Astrocyte (in vitro differentiated cells and primary cell): Measurements from ENCODE around the gene ARHGAP40. TPM values are rescaled to one million over a fixed set of nuclear protein-coding genes. Genes with fewer than 3 reads are reported as not detected.
"Not testable (repeated sequence)": the region's sequence is repeated elsewhere in the genome, so short reads cannot be mapped to it uniquely, and the experiment has no call there.

Source experiments
- DNase-seq: peaks from one replicate; pipeline ENCODE4 v3.0.0-alpha.2; 2010; ENCODE audit warnings: low read depth
- FAIRE-seq: peaks from 2 replicates; lab custom pipeline; 2011; peaks lifted over from hg19 to GRCh38; lab: Jason Lieb, UNC
- H2AFZ ChIP-seq: 2 replicates; pipeline ENCODE4 v1.6.0; 2012; ENCODE audit warnings: low read depth, low read length, inconsistent platforms
- H3K27ac ChIP-seq: 2 replicates; pipeline ENCODE4 v1.5.1; 2011; ENCODE audit warnings: low read depth, low read length, inconsistent platforms
- H3K27me3 ChIP-seq: 2 replicates; pipeline ENCODE4 v1.6.0; 2011; ENCODE audit warnings: low read length, inconsistent platforms; ENCODE audit not compliant: insufficient read depth
- H3K36me3 ChIP-seq: 2 replicates; pipeline ENCODE4 v1.5.1; 2011; ENCODE audit warnings: low read length, inconsistent platforms; ENCODE audit not compliant: insufficient read depth
- H3K4me1 ChIP-seq: 2 replicates; pipeline ENCODE4 v1.5.1; 2011; ENCODE audit warnings: low read length, inconsistent platforms; ENCODE audit not compliant: insufficient read depth
- H3K4me2 ChIP-seq: 2 replicates; pipeline ENCODE4 v1.6.0; 2012; ENCODE audit warnings: low read length, inconsistent platforms
- H3K4me3 ChIP-seq: 2 replicates; pipeline ENCODE4 v1.5.1; 2011; ENCODE audit warnings: low read depth, mild to moderate bottlenecking, low read length, inconsistent platforms; ENCODE audit not compliant: insufficient read depth
- H3K79me2 ChIP-seq: 2 replicates; pipeline ENCODE4 v1.6.0; 2012; ENCODE audit warnings: mild to moderate bottlenecking, low read length, inconsistent platforms; ENCODE audit not compliant: insufficient read depth
- H3K9ac ChIP-seq: 2 replicates; pipeline ENCODE4 v1.6.0; 2012; ENCODE audit warnings: mild to moderate bottlenecking, low read length, inconsistent platforms
- H3K9me3 ChIP-seq: 2 replicates; pipeline ENCODE4 v1.5.1; 2012; ENCODE audit warnings: low read depth, mild to moderate bottlenecking, low read length, inconsistent platforms; ENCODE audit not compliant: insufficient read depth
- H4K20me1 ChIP-seq: 2 replicates; pipeline ENCODE4 v1.6.0; 2012; ENCODE audit warnings: low read length, inconsistent platforms; ENCODE audit not compliant: insufficient read depth
- H3K27ac Mint-ChIP-seq: one replicate; pipeline ENCODE4 v1.8.0; 2021; ENCODE audit warnings: mild to moderate bottlenecking, mixed read lengths; ENCODE audit not compliant: unreplicated experiment
- H3K27me3 Mint-ChIP-seq: one replicate; pipeline ENCODE4 v1.8.0; 2021; ENCODE audit warnings: low read depth, mixed read lengths; ENCODE audit not compliant: unreplicated experiment
- H3K36me3 Mint-ChIP-seq: one replicate; pipeline ENCODE4 v1.8.0; 2021; ENCODE audit warnings: low read depth, mixed read lengths; ENCODE audit not compliant: unreplicated experiment
- H3K4me1 Mint-ChIP-seq: one replicate; pipeline ENCODE4 v1.8.0; 2021; ENCODE audit warnings: low read depth, mixed read lengths; ENCODE audit not compliant: unreplicated experiment
- H3K4me3 Mint-ChIP-seq: one replicate; pipeline ENCODE4 v1.8.0; 2021; ENCODE audit warnings: mild to moderate bottlenecking, moderate library complexity, mixed read lengths; ENCODE audit not compliant: unreplicated experiment
- H3K9me3 Mint-ChIP-seq: one replicate; pipeline ENCODE4 v1.8.0; 2021; ENCODE audit warnings: mild to moderate bottlenecking, mixed read lengths; ENCODE audit not compliant: unreplicated experiment
- EZH2 ChIP-seq: IDR thresholded peaks from 2 replicates; pipeline ENCODE4 v1.6.1; 2012; ENCODE audit warnings: mild to moderate bottlenecking, low read length, inconsistent platforms; ENCODE audit not compliant: insufficient read depth
- total RNA-seq: library from RNA; stranded (reverse); gene quantifications from 2 replicates; pipeline ENCODE4 v1.2.1, GENCODE V29; 2021
- TF ChIP-seq, protein P1 (sequence below): IDR thresholded peaks from 2 replicates; pipeline ENCODE4 v1.5.1; 2011; ENCODE audit warnings: low read depth, mild to moderate bottlenecking, inconsistent platforms, low read length, moderate library complexity; ENCODE audit not compliant: insufficient read depth

Gene ARHGAP40
- total RNA-seq, 1 donor from 2014 or later, result 0.27 TPM

DNA sequence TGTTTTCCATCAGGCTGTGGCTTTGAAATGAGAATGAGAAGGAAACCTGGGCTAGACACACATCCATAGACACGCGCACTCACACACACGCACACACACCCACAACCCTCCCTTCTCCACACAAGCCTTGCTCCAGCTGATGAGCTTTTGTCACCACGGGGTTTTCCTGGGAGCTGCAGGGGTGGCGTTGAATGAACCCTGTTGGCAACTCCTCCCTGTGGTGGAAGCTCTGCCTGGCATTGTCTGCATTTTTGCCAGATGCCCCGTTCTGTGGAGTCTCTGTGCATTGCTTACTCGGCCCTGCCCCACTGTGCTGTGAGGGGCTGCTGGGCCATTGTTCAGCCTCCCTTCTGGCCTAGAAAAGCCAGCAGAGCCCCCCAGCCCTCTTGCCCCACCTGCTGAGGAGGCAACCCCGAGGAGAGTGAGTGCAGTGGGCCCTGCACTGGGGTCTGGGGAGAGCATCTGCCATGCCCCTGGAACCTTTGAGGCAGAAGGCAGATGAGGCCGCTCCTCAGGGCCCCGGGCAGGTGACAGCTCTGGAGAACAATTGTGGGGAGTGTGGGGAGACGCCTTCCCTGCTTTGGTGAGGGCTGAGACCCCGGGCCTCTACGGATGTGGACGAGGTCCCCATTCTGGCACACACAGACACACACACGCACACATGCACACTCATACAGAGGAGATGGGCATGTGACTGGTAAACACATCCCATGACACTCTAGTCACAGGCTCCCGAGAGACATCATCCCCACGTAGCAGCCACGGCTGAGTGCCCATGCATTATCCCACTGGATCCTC is 10.7 kb upstream of the ARHGAP40 start:
- peak overlapping the region; percentile 47 for H2AFZ ChIP-seq
- no peak overlapping the region for H3K4me3 ChIP-seq
- no peaks in the 10 kb centered on the region for H3K9me3 Mint-ChIP-seq
- H3K9ac ChIP-seq, result no peak overlapping the region
- no peak overlapping the region for H3K4me2 ChIP-seq
- H3K4me1 ChIP-seq, result no peaks in the 10 kb centered on the region
- no peaks in the 10 kb centered on the region for H4K20me1 ChIP-seq
- peaks cover 3% of the 10 kb centered on the region for H3K27me3 ChIP-seq
- TF ChIP-seq, protein P1, sequence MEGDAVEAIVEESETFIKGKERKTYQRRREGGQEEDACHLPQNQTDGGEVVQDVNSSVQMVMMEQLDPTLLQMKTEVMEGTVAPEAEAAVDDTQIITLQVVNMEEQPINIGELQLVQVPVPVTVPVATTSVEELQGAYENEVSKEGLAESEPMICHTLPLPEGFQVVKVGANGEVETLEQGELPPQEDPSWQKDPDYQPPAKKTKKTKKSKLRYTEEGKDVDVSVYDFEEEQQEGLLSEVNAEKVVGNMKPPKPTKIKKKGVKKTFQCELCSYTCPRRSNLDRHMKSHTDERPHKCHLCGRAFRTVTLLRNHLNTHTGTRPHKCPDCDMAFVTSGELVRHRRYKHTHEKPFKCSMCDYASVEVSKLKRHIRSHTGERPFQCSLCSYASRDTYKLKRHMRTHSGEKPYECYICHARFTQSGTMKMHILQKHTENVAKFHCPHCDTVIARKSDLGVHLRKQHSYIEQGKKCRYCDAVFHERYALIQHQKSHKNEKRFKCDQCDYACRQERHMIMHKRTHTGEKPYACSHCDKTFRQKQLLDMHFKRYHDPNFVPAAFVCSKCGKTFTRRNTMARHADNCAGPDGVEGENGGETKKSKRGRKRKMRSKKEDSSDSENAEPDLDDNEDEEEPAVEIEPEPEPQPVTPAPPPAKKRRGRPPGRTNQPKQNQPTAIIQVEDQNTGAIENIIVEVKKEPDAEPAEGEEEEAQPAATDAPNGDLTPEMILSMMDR, result no peak
- TF ChIP-seq EZH2, result no peak
- H3K27me3 Mint-ChIP-seq, result no peaks in the 10 kb centered on the region
- H3K27ac ChIP-seq, result no peak overlapping the region
- FAIRE-seq (no peak), DNase-seq (no peak)
- no peaks in the 10 kb centered on the region for H3K4me1 Mint-ChIP-seq
- H3K79me2 ChIP-seq, result no peaks in the 10 kb centered on the region
- no peak overlapping the region for H3K4me3 Mint-ChIP-seq
- H3K9me3 ChIP-seq, result no peaks in the 10 kb centered on the region
- H3K36me3 Mint-ChIP-seq, result no peaks in the 10 kb centered on the region
- no peak overlapping the region for H3K27ac Mint-ChIP-seq
- no peaks in the 10 kb centered on the region for H3K36me3 ChIP-seq

DNA sequence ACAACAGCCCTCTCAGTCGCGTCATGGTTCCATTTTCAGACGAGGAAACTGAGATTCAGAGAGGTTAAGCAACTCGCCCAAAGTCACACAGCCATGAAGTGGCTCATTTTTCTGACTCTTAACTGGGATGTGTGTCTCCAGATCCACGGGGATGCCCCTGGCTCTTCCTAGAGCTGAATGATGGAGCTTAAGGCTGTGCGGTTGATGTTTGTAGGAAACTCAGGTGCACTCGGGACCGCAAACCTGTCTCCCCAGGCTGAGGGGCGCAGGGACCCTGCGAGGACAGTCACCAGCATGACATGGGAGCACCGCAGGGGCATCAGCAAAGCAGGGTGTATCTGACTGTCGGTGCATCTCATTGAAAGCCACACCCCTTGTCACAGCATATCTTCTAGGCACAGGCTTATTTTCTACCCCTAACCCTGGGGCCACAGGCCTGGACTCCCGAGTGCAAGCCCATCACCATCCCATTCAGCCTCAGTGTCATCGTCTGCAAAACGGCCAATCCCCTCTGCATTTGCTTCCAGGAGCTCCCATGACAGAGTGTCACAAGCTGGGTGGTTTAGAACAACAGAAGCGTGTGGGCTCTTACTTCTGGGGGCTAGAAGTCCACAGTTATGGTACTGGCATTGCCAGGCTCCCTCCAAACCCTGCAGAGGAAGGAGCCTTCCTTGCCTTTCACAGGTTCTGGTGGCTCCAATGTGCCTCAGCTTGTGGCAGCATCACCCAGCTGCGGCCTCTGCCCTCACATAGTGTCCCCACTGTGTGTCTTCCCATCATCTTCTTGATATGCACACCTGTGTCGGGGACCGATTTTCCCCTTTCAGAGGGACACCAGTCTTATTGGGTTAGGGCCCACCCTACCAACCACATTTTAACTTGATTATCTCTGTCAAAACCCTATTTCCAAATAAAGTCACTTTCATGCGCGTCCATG is 9.9 kb upstream of the ARHGAP40 start:
- H3K4me3 Mint-ChIP-seq, result no peak overlapping the region
- no peak overlapping the region for H3K27ac Mint-ChIP-seq
- DNase-seq, result no peak

DNA sequence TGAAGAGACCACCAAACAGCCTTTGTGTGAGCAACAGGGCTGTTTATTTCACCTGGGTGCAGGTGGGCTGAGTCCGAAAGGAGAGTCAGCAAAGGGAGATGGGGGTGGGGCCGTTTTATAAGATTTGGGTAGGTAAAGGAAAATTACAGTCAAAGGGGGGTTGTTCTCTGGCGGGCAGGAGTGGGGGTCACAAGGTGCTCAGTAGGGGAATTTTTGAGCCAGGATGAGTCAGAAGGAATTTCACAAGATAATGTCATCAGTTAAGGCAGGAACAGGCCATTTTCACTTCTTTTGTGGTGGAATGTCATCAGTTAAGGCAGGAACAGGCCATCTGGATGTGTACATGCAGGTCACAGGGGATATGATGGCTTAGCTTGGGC is 9.2 kb upstream of the ARHGAP40 start:
- H3K9ac ChIP-seq, H3K36me3 ChIP-seq, H3K27ac ChIP-seq, H3K27me3 Mint-ChIP-seq, H3K4me3 Mint-ChIP-seq, H4K20me1 ChIP-seq, FAIRE-seq, H3K9me3 ChIP-seq, H3K27ac Mint-ChIP-seq, DNase-seq, H3K4me1 Mint-ChIP-seq, H3K9me3 Mint-ChIP-seq, H3K36me3 Mint-ChIP-seq, H3K27me3 ChIP-seq, H3K4me1 ChIP-seq, H3K79me2 ChIP-seq, H2AFZ ChIP-seq, H3K4me3 ChIP-seq, H3K4me2 ChIP-seq: not testable (repeated sequence)

More for the DNA sequence above, 9.9 kb upstream of the ARHGAP40 start:
- peaks cover 3% of the 10 kb centered on the region for H3K27me3 ChIP-seq
- H3K27ac ChIP-seq, result no peak overlapping the region
- Mint-ChIP-seq H3K4me1 (no peaks in the 10 kb centered on the region), H3K27me3 (no peaks in the 10 kb centered on the region), H3K9me3 (no peaks in the 10 kb centered on the region), H3K36me3 (no peaks in the 10 kb centered on the region)
- no peaks in the 10 kb centered on the region for H3K36me3 ChIP-seq
- H3K4me2 ChIP-seq, result no peak overlapping the region
- H3K4me3 ChIP-seq, result no peak overlapping the region
- no peaks in the 10 kb centered on the region for H4K20me1 ChIP-seq
- H3K79me2 ChIP-seq, result no peaks in the 10 kb centered on the region
- no peaks in the 10 kb centered on the region for H3K4me1 ChIP-seq
- FAIRE-seq, result no peak
- H3K9me3 ChIP-seq, result no peaks in the 10 kb centered on the region
- H3K9ac ChIP-seq, result no peak overlapping the region
- H2AFZ ChIP-seq, result no peak overlapping the region
- TF ChIP-seq, protein P1, result no peak
- TF ChIP-seq EZH2, result no peak

DNA sequence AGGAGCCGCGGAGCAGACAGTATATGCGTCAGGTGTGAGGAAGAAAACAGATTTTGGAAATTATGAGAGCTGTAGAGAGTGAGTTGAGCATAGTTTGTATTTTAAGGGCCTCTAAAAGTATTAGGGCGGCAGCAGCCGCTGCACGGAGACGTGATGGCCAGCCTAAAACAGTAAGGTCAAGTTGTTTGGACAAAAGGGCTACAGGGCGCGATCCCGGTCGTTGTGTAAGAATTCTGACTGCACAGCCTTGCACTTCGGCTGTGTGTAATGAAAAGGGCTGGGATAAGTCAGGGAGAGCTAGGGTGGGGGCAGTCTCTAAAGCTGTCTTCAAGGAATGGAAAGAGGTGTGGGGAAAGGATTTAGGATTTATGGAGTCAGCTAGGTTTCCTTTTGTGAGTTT is 7.3 kb upstream of the ARHGAP40 start:
- DNase-seq, H3K27me3 ChIP-seq, H4K20me1 ChIP-seq, H2AFZ ChIP-seq, H3K36me3 ChIP-seq, H3K79me2 ChIP-seq, H3K27ac Mint-ChIP-seq, H3K9me3 ChIP-seq, H3K4me2 ChIP-seq, H3K4me3 ChIP-seq, H3K27me3 Mint-ChIP-seq, FAIRE-seq, H3K9ac ChIP-seq, H3K27ac ChIP-seq, H3K9me3 Mint-ChIP-seq, H3K4me3 Mint-ChIP-seq, H3K4me1 ChIP-seq, H3K36me3 Mint-ChIP-seq, H3K4me1 Mint-ChIP-seq: not testable (repeated sequence)
